ENCODE data around the gene TIMM17B. TPM values are rescaled to one million over a fixed set of nuclear protein-coding genes. Genes with fewer than 3 reads are reported as not detected.
A peak's percentile ranks its signal among the peaks of the same experiment; 100 is the strongest.

TIMM17B gene
- total RNA-seq, 1 experiment from 2014 or later: 89.7 TPM

DNA sequence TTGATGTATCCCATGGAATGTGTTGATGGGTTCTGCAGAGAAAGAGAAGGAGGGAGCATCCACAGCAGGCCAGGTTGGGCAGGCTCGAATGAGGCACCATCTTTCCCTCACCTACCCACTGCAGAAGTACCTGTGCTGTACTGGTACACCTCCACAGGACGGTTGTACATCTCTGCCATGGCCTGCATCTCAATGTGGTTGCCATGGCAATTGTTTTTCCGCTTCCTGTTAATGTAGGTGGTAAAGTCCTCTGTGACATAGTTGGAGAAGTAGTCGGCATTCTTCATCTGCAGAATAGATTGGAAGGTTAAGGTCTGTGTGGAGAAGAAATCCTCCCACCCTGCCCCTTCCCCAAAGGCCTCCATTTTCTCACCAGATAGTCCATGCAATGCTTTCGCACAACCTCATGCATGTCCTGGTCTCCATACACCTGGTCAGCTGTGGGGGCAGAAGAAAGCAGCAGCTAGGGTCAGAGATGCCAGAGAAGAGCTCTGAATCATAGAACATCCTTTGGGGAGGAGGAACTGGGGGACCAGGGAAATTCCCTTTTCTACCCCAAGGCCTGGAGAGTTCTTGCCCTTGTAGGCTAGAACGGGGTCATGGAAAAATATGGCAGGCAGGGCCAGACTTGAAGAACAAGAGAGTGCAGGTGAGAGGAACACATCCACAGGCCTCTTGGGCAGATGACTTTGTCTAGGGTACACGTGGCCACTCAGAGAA lies 37.2 kb upstream of the TIMM17B start:
- Mint-ChIP-seq H3K36me3 (ENCODE audit: insufficient read depth in 1 of 3, low read depth in 3 of 3) (peaks cover 41 to 66% (median 45%) of the 10 kb centered on the region in 3 experiments), H3K9me3 (peaks cover 66 to 70% of the 10 kb centered on the region in 2 experiments), H3K4me1 (peaks cover 13 to 25% of the 10 kb centered on the region in 2 experiments), H3K27ac (peak overlapping the region in 2 of 3 experiments; percentile 27 to 84; a peak in 1 of 7 replicates), H3K4me3 (no peak overlapping the region), H3K27me3 (ENCODE audit: low read depth) (no peaks in the 10 kb centered on the region; the same call in 1 of the 2 replicates)
- Histone ChIP-seq H3K23ac (ENCODE audit: insufficient read length, low read depth, low read length) (no peak overlapping the region), H3K79me2 (ENCODE audit: insufficient read depth, low read length) (peaks cover 3% of the 10 kb centered on the region; the same call in 1 of the 2 replicates), H4K8ac (replicated peaks; ENCODE audit: insufficient read length, low read depth, low read length) (no peak overlapping the region), H3K27me3 (ENCODE audit: insufficient read depth, low read length) (no peaks in the 10 kb centered on the region), H2BK12ac (ENCODE audit: insufficient read length, low read depth, low read length) (no peak overlapping the region), H2BK120ac (ENCODE audit: low read depth, low read length, poor library complexity, severe bottlenecking) (no peak overlapping the region), H3K9ac (ENCODE audit: extremely low read depth, insufficient read length, low read length) (no peak overlapping the region), H3K18ac (ENCODE audit: insufficient read length, low read depth, low read length) (no peak overlapping the region), H2BK20ac (ENCODE audit: low read depth, low read length, poor library complexity, severe bottlenecking) (no peak overlapping the region), H4K20me1 (ENCODE audit: control insufficient read depth, insufficient read depth, insufficient read length) (no peaks in the 10 kb centered on the region), H2AK5ac (ENCODE audit: insufficient read length, low read length) (no peak overlapping the region), H3K79me1 (ENCODE audit: insufficient read depth, low read depth, low read length, poor library complexity, severe bottlenecking) (no peaks in the 10 kb centered on the region), H2BK15ac (ENCODE audit: low read depth, low read length) (no peak overlapping the region), H3K14ac (ENCODE audit: insufficient read depth, low read length) (no peak overlapping the region), H2AFZ (ENCODE audit: low read length) (no peak overlapping the region), H3K23me2 (ENCODE audit: insufficient read length, low read depth, low read length, poor library complexity, severe bottlenecking) (no peaks in the 10 kb centered on the region), H4K5ac (ENCODE audit: insufficient read length, low read depth, low read length) (no peak overlapping the region), H3K4me1 (ENCODE audit: insufficient read depth, low read length) (peaks cover 4% of the 10 kb centered on the region; the same call in 1 of the 2 replicates), H3T11ph (ENCODE audit: low read length) (no peak overlapping the region), H3K27ac (ENCODE audit: insufficient read length, low read depth, low read length) (no peak overlapping the region), H3K9me3 (ENCODE audit: control insufficient read depth, low read depth, low read length) (no peaks in the 10 kb centered on the region), H3K56ac (ENCODE audit: insufficient read length, low read depth, low read length) (no peak overlapping the region), H2BK5ac (ENCODE audit: insufficient read length, low read length) (no peak overlapping the region), H4K91ac (ENCODE audit: insufficient read length, low read depth, low read length) (no peak overlapping the region), H3K4ac (ENCODE audit: low read depth, low read length) (no peak overlapping the region), H3K4me2 (ENCODE audit: insufficient read depth, insufficient read length, low read length) (no peak overlapping the region)
- no peak for TF ChIP-seq CTCF (conservative IDR thresholded peaks at IDR 0.05)
- no CpG with 5 or more reads among the region's 7 CpGs for WGBS (ENCODE audit: extremely low coverage, insufficient read length, low lambda C conversion rate)
- DNase-seq: no peak
